Fibroblast of skin of scalp (primary cell): ENCODE data around the gene BRI3BP.
"Not testable (repeated sequence)": the region's sequence is repeated elsewhere in the genome, so short reads cannot be mapped to it uniquely, and the experiment has no call there.

ENCODE experiments used
- DNase-seq: peaks from one replicate; pipeline ENCODE4 v3.0.0-alpha.2; 2013

The BRI3BP gene

GRCh38 chr12:125024949-125025563 lies 31.6 kb downstream of the BRI3BP start:
- DNase-seq = no peak

DNA sequence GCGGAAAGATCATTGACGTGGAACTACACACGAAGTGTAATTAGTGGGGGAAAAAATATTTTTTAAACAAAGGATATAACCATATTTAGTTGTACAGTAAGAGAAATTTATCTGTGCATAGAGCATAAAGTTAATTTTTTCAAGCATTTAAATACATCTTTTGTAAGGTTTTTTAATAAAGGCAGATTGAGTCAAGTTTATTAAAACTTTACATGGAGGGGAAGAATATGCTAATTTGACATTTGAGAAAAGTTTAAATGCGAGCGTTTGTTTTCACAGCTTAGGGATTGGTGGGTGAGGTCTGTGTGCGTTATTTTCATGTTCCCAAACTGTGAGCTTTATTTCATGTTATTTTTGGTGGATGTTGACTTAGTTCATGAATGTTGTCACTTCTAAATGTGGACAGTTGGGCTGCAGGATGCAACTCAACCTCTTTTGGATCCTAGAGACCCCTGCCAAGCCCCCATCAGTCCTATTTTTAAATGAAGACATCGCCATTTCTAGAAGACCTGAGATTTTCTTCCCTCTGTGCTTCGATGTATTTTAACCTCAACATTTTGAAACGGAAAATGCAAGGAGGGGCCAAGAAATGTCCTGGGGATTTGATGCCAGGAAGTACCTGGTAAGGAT lies 32.3 kb downstream of the BRI3BP start:
- DNase-seq = no peak

DNA sequence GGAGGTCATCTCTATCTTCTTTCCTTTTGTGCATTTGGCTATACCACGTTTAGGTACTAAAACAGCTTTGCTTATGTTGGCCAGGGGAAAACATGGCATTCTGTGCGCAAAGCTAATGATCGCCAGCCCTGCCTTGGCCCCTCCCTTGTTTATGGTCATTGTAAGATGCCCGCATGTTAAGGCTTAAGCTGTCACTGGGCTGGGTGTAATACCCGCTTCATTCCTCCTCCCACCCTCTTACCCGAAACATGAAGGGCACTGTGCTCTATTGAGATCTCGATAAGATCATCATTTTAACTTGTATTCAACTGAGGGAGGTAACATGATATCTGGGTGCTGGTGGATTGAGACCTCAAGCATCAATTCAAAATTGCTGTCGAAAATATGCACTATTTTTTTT lies 34.7 kb downstream of the BRI3BP start:
- no peak for DNase-seq

GRCh38 chr12:125029761-125030358 lies 36.4 kb downstream of the BRI3BP start:
- DNase-seq = peak; percentile 22

GRCh38 chr12:125031471-125031870 lies 38.0 kb downstream of the BRI3BP start:
- DNase-seq = not testable (repeated sequence)

- DNase-seq = no peak
Measured at GRCh38 chr12:125032466-125033152, 39.2 kb downstream of the BRI3BP start.

GRCh38 chr12:125033288-125033687 lies 39.8 kb downstream of the BRI3BP start:
- no peak for DNase-seq

GRCh38 chr12:125038976-125039625 lies 45.7 kb downstream of the BRI3BP start:
- no peak for DNase-seq

GRCh38 chr12:125049093-125049458 lies 55.6 kb downstream of the BRI3BP start:
- DNase-seq = no peak

GRCh38 chr12:125050446-125050845 lies 57.0 kb downstream of the BRI3BP start:
- no peak for DNase-seq

DNA sequence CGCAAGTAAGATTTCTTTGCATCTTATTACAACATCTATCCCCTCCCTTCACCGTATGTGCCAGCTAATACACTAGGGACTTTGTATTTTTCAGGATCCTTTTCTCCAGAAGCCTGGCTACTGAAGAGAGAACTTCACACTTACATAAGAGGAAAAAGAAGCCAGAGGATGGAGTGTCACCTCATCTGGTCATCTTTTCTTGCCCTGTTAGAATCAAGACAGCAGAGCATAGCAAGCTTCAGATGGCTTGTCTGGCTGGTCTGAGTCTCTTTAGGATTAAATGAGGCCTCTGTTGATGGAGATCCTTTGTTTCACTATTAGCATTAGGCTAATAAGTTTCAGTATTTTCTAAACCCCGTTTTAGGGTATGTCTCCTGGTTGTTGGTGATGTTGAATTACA lies 57.4 kb downstream of the BRI3BP start:
- DNase-seq = no peak

DNA sequence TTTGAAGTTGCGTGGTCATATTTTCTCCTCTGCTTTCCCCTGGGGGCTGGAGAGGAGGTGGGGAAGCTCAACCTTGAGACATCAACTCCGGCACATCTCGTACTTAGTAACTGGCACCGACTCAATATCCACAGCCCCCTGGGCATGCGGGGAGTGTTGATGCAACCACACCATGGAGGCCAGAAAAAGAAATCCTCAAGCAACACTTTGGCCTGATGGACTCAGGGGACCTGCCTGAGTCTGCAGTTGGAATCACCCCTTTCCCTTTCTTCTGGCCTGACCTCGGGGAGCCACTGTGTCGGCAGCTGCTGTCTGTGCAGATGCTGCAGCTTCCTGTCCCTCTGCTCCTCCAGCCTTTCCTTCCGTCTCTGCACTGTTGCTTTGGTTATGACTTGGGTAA lies 60.4 kb downstream of the BRI3BP start:
- no peak for DNase-seq

GRCh38 chr12:125055591-125055990 lies 62.1 kb downstream of the BRI3BP start:
- DNase-seq = no peak

DNA sequence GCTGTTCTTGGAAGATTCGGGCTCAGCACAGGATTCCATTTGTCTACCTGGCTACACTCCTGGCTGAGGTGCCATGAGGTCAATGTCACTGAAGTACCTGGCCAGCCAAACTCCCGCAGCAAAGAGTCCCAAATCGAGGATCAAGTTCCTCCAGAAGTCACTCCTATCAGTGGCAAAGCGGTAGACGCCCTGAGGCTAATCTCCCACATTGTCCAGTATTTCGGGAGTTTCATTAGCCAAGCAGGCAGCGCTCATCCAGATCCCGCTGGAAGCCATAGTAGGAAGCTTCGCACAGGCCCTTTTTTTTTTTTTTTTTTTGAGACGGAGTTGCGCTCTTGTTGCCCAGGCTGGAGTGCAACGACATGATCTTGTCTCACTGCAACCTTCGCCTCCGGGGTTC lies 62.9 kb downstream of the BRI3BP start:
- no peak for DNase-seq

GRCh38 chr12:125057708-125058107 lies 64.3 kb downstream of the BRI3BP start:
- no peak for DNase-seq

DNA sequence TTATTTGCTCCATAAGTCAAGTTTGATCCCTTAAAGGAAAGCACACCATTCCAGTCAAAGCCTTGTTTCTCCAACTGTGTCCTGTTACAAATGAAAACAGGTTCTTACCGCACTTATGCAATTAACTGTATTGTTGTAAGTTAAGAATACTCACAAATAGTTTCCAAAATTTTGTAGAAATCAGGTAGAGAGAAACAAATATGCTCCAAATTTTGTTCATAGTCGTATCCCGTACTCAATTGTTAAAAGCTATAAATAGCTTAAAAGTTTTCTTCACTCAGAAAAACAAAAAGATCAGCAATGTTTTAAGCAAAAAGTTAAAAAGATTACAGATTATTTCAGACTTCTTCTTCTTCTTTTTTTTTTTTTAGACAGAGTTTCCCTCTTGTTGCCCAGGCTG lies 67.8 kb downstream of the BRI3BP start:
- DNase-seq = no peak

GRCh38 chr12:125063522-125063921 lies 70.1 kb downstream of the BRI3BP start:
- not testable (repeated sequence) for DNase-seq

- no peak for DNase-seq
Measured at GRCh38 chr12:125064492-125064891, 71.0 kb downstream of the BRI3BP start.

GRCh38 chr12:125065021-125065918 lies 71.8 kb downstream of the BRI3BP start, which contains the start of gene AACS:
TSS of gene AACS (plus strand) at chr12:125065435. CDS start at chr12:125065585, 150 bp downstream.
- DNase-seq = peak; percentile 77

GRCh38 chr12:125065919-125066570 lies 72.6 kb downstream of the BRI3BP start:
- no peak for DNase-seq

- DNase-seq = no peak
Measured at GRCh38 chr12:125068391-125068790, 74.9 kb downstream of the BRI3BP start.
